Stomach smooth muscle (tissue), 2 donors: ENCODE measurements around the gene DKK3.

Experiments
- H3K27ac ChIP-seq: one replicate; pipeline ENCODE4 v1.7.0; 2013; ENCODE audit warnings: mild to moderate bottlenecking, low read length, inconsistent platforms
- H3K27me3 ChIP-seq, 2 donors: one replicate each; pipeline ENCODE4 v1.7.0; 2013; ENCODE audit warnings: low read length in 2 of 2; ENCODE audit not compliant: insufficient read depth in 2 of 2, control insufficient read depth in 1 of 2
- H3K36me3 ChIP-seq, 2 donors: one replicate each; pipeline ENCODE4 v1.7.0; 2013; ENCODE audit warnings: low read length in 2 of 2; ENCODE audit not compliant: control insufficient read depth in 2 of 2, insufficient read depth in 2 of 2
- H3K4me1 ChIP-seq: one replicate; pipeline ENCODE4 v1.7.0; 2013; ENCODE audit warnings: low read length; ENCODE audit not compliant: control insufficient read depth, insufficient read depth
- H3K4me3 ChIP-seq, 2 donors: one replicate each; pipeline ENCODE4 v1.7.0; 2013; ENCODE audit warnings: low read length in 2 of 2
- H3K9ac ChIP-seq, 2 donors: one replicate each; pipeline ENCODE4 v1.7.0; 2013; ENCODE audit warnings: low read length in 2 of 2, mild to moderate bottlenecking in 1 of 2
- H3K9me3 ChIP-seq, 2 donors: one replicate each; pipeline ENCODE4 v1.7.0; 2013; ENCODE audit warnings: low read length in 2 of 2; ENCODE audit not compliant: control insufficient read depth in 2 of 2
- donor health status: healthy.
- donor health status: Pancreatic carcinoma.

The DKK3 gene

DNA sequence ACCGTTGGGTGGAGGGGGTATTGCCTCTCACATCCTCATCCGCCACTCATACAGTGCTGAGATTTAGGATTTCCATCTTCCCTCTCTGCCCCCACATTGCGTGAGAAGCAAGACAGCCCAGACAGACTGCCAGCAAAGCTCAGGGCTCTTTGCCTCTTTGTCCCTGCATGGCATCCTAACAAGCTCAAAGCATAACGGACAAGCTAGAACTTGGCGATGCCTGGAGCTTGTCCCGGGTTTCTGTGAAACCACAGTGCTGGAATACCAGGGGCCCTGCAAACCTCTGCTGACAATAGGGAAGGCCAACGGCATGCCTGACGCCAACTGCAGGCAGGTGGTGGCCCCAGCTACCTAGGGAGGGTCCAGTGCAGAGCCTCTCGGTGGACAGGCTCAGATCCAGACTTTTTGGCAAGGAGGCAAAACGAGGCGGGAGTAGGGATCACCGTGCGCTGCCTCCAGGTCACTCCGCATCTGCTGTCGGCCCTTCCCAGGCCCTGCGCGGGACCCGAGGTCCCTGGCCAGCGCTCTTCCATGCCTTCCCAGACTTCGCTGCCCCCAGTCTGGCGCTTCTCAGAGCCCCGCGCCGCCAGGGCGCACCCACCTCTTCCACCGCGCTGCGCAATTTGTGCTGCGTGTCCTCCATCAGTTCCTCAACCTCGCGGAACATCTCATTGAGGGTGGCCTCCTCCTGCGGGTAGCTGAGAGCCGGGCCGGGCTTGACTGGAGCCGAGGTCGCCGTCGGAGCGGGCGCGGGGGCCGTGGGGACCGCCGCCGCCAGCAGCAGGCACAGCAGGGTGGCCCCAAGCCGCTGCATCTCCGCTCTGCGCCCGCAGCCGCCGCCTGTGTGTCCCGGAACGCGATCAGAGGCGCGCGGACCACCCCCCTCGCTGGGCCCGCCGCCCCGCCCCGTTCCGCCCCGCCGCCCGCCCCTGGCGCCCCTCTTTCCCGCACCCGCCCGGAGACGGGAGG is at the start of gene DKK3:
DKK3 (minus strand) TSS at position 858 of the 969 bp plus-strand sequence; CDS start at position 814, 44 bp downstream.
- Histone ChIP-seq H3K9ac (peak within 1 kb of the TSS; percentile 66 to 77), H3K4me1 (peaks cover 31% of the 10 kb centered on the region), H3K9me3 (no peaks in the 10 kb centered on the region), H3K36me3 (peaks cover 0 to 3% of the 10 kb centered on the region in 2 donors), H3K27ac (peak within 1 kb of the TSS; percentile 53), H3K27me3 (no peaks in the 10 kb centered on the region), H3K4me3 (peak within 1 kb of the TSS; percentile 72 to 87)

- Histone ChIP-seq H3K4me1 (peaks cover 12% of the 10 kb centered on the region), H3K9ac (no peak overlapping the region), H3K36me3 (no peaks in the 10 kb centered on the region), H3K4me3 (no peak overlapping the region), H3K27ac (no peak overlapping the region), H3K27me3 (no peaks in the 10 kb centered on the region), H3K9me3 (no peaks in the 10 kb centered on the region)
Measured at GRCh38 chr11:12057299-12057980, 49.0 kb upstream of the DKK3 start.

DNA sequence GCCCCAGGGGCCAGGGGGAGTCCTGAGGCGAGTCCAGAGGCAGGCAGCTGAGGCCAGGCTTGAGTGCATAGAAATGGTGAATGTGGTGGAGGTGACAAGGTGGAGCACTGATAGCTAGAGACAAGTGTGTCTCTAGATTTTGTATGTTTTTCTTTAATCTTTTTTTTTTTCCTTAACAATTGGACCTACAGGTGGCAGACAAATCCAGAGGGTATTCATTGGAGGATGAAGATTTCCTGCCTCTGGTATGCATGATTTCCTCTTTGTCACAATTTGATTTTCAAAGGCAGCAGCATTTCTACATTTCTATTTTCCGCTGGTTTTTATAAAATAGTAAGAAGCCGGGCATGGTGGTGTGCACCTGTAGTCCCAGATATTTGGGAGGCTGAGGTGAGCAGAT is 47.7 kb upstream of the DKK3 start:
- Histone ChIP-seq H3K9me3 (no peaks in the 10 kb centered on the region), H3K9ac (no peak overlapping the region), H3K4me3 (no peak overlapping the region), H3K27ac (no peak overlapping the region), H3K27me3 (no peaks in the 10 kb centered on the region), H3K4me1 (peaks cover 13% of the 10 kb centered on the region), H3K36me3 (no peaks in the 10 kb centered on the region)

- peak overlapping the region; percentile 62 for H3K27ac ChIP-seq
- H3K9ac ChIP-seq = no peak overlapping the region
- no peak overlapping the region for H3K4me3 ChIP-seq
- H3K4me1 ChIP-seq = peaks cover 23% of the 10 kb centered on the region
- H3K27me3 ChIP-seq = no peaks in the 10 kb centered on the region
- no peaks in the 10 kb centered on the region for H3K9me3 ChIP-seq
- H3K36me3 ChIP-seq = no peaks in the 10 kb centered on the region
Measured at GRCh38 chr11:12053606-12054361, 45.4 kb upstream of the DKK3 start.

DNA sequence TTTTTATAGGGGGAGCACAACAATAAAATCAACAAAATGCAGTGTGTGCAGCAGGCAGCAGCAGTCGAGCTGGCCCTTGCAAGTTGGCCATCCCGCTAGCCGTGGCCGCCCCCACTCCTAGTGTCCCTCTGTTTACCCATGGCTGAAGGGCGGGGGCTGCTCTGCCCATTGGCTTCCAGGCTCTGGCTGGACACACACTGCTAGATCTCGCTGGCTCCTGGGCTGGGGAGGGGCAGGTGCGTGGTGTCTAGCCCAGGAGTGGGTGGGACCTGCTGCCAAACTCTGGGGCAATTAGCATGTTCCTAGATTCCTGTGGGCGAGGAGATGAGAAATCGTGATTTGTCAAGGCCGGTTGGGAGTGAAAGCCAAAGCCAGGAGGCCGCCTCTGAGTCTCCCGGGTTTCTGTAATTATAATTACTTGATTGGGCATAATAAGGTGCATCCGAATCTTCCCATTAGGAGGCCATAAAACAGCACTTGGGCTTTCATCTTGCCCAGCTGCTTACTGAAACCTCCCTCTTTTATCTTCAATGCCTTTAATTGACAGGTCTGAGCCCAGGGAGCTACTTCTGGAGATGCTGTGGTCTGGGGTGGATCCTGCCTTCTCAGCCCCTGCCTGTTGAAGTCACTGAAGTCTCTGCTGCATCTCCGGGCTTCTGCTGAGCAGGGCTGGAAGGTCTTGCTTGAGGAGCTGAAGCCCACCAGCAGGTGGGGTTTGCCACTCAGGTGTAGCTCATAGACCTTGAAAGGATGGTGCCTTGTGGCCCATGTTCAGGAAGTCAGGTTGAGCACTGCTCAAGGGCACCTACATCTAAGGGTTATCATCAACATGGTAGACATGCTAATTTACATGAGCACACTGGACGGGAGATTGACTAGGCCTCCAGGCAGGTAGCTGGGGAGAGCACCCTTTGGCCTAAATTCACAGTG is 44.5 kb upstream of the DKK3 start:
- H3K27ac ChIP-seq = no peak overlapping the region
- peak overlapping the region in 1 of 2 donors; percentile 21 for H3K9ac ChIP-seq
- peaks cover 23% of the 10 kb centered on the region for H3K4me1 ChIP-seq
- no peaks in the 10 kb centered on the region for H3K27me3 ChIP-seq
- H3K4me3 ChIP-seq = no peak overlapping the region
- H3K9me3 ChIP-seq = no peaks in the 10 kb centered on the region
- H3K36me3 ChIP-seq = no peaks in the 10 kb centered on the region

DNA sequence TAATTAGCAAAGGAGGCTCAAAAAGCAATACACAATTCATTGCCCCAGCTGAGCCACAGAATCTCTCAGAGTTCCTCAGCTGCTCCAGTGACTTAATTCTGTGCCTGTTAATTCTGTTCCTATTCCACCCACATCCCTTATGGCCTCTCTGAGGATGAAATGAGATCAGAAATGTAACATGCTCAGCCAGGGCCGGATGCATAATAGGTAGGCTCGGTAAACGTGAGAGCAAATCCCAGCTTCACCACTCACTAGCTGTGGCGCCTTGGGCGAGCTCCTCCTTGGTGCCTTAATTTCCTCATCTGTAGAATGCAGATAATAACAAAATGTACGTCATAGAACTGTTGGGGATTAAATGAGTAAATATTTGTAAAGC is 42.8 kb upstream of the DKK3 start:
- Histone ChIP-seq H3K9me3 (no peaks in the 10 kb centered on the region), H3K4me1 (peaks cover 31% of the 10 kb centered on the region), H3K9ac (no peak overlapping the region), H3K27ac (no peak overlapping the region), H3K27me3 (no peaks in the 10 kb centered on the region), H3K36me3 (no peaks in the 10 kb centered on the region), H3K4me3 (no peak overlapping the region)

DNA sequence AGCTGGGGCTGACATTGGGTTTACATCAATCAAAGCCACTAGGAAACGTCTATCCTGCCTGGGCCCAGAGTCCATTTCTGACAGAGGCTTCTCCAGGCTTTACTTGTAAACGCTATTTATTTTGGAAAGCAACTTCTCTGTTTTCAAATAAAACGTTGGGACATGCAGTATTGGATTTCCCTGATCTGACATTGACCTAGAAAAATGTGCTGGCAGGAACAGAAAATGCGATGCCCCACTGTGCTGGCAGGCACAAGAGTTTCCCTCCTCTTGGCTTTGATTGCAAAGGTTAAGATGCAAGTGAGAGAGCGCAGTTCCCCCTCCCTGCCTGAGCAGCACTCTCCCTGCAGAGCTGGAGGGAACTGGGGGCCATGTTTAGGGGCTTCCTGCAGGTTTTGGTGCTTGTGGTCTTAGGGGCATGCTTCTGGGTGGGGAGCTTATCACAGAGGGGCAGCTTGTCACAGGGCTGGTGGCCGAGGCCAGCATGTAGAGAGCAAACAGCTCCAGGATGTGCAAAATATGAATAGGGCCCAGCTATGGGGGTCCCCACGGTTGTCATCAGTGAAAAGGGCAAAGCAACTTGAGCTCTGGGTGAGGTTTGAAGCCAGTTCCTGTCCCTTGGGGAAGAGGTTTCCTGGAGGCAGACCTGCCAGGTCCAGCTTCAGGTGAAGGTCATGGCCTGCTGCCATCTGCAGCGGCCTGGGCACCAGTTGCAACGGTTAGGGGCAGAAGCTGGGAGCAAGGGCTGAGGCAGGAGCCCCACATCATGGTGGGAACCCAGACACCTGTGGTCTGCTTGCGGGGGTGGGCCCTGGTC is 42.3 kb upstream of the DKK3 start:
- H3K4me1 ChIP-seq = peaks cover 30% of the 10 kb centered on the region
- no peaks in the 10 kb centered on the region for H3K27me3 ChIP-seq
- no peaks in the 10 kb centered on the region for H3K36me3 ChIP-seq
- H3K9ac ChIP-seq = peak overlapping the region; percentile 6 to 26
- no peaks in the 10 kb centered on the region for H3K9me3 ChIP-seq
- H3K27ac ChIP-seq = peak overlapping the region; percentile 18
- no peak overlapping the region for H3K4me3 ChIP-seq

DNA sequence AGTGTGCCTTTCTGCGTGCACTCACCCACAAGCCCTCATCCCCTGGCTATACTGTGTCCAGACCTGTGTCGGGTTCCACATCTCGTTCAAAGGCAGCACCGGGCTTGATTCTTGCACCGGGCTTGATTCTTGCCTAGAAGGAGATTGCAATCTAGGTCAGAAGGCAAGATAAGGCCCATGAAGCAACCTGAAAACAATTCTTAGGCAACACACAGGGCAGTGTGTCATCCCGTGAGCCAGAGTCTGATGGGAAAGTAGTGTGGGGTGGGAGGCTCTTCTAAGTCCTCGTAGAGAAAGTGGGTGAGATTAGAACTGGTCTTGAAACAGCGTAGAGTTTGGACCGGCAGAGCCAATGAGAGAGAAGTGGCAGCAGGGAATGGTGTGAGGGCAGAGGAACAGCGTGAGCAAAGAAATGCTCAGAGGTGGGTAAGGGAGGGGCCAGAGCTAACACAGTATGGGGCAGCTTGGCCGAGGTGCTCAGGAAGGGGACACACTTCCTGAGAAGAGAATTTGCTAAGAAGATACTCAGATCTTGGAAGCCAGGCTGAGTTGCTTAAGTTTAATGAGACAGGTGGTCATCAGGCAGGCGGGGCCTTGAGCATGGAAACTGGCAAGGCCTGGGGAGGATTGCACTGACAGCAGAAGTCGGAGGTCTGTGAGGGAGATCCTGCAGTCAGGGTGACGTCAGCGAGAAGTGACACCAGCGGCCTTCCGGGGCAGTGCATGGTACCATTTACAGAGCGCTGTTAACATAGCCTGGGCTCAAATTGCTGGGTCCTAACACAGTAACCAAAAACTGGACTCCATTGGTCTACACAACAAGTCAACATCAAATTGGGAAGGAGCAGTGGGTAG is 40.7 kb upstream of the DKK3 start:
- no peaks in the 10 kb centered on the region for H3K27me3 ChIP-seq
- H3K9me3 ChIP-seq = no peaks in the 10 kb centered on the region
- no peak overlapping the region for H3K27ac ChIP-seq
- H3K36me3 ChIP-seq = no peaks in the 10 kb centered on the region
- peaks cover 36% of the 10 kb centered on the region for H3K4me1 ChIP-seq
- H3K9ac ChIP-seq = no peak overlapping the region
- H3K4me3 ChIP-seq = no peak overlapping the region
